ENCODE results near the gene TSSK2. TPM values are rescaled to one million over a fixed set of nuclear protein-coding genes. Genes with fewer than 3 reads are reported as not detected.

TSSK2 gene
- polyA plus RNA-seq, 1 donor from 2014 or later = not detected

- H2AFZ ChIP-seq (ENCODE audit: low read depth, low read length) = no peak overlapping the region
- H3K9me3 ChIP-seq (ENCODE audit: low read length) = no peaks in the 10 kb centered on the region
- no peaks in the 10 kb centered on the region for H3K27me3 ChIP-seq (ENCODE audit: insufficient read depth, low read depth, low read length)
- no peaks in the 10 kb centered on the region for H3K9me2 ChIP-seq (ENCODE audit: insufficient read depth, low read length)
- H3K27ac ChIP-seq (ENCODE audit: low read length) = no peak overlapping the region
- no peaks in the 10 kb centered on the region for H4K20me1 ChIP-seq (ENCODE audit: insufficient read depth)
- H3K4me2 ChIP-seq (ENCODE audit: low read length) = no peak overlapping the region
- no peaks in the 10 kb centered on the region for H3F3A ChIP-seq (ENCODE audit: insufficient read depth, low read length, poor library complexity, severe bottlenecking)
- H3K79me2 ChIP-seq (replicated peaks; ENCODE audit: insufficient read depth, low read length) = peaks cover 68% of the 10 kb centered on the region
- no peak for TF ChIP-seq TAF1 (IDR thresholded peaks at IDR 0.05; ENCODE audit: low read depth)
- no peak for TF ChIP-seq RAD21 (conservative IDR thresholded peaks at IDR 0.05)
- TF ChIP-seq EZH2 (IDR thresholded peaks at IDR 0.05; ENCODE audit: borderline replicate concordance, insufficient read depth, low read length, poor library complexity, severe bottlenecking) = no peak
- no peak for TF ChIP-seq REST (IDR thresholded peaks at IDR 0.05; ENCODE audit: borderline replicate concordance)
- no peak for TF ChIP-seq CTCF (IDR thresholded peaks at IDR 0.05; ENCODE audit: poor library complexity, severe bottlenecking)
- no peak for TF ChIP-seq EP300 (conservative IDR thresholded peaks at IDR 0.05; ENCODE audit: poor library complexity, severe bottlenecking)
- TF ChIP-seq SMC3 (conservative IDR thresholded peaks at IDR 0.05; ENCODE audit: poor library complexity) = no peak
- no peak for TF ChIP-seq POLR2AphosphoS5 (IDR thresholded peaks at IDR 0.05)
- TF ChIP-seq MXI1 (conservative IDR thresholded peaks at IDR 0.05; ENCODE audit: poor library complexity, severe bottlenecking) = no peak
- no peaks in the 10 kb centered on the region for H3K36me3 ChIP-seq (ENCODE audit: insufficient read depth, low read length)
- H3K9ac ChIP-seq (ENCODE audit: low read length) = no peak overlapping the region
- no peak overlapping the region for H3K4me3 ChIP-seq (ENCODE audit: low read length)
Observed at GRCh38 chr22:19109198-19110063, 21.7 kb upstream of the TSSK2 start.

GRCh38 chr22:19110064-19110458 lies 21.0 kb upstream of the TSSK2 start:
- Histone ChIP-seq H3K4me3 (ENCODE audit: low read length) (no peak overlapping the region), H4K20me1 (ENCODE audit: insufficient read depth) (no peaks in the 10 kb centered on the region)

More at GRCh38 chr22:19110064-19110458, 21.0 kb upstream of the TSSK2 start:
- H2AFZ ChIP-seq (ENCODE audit: low read depth, low read length) = no peak overlapping the region
- no peak overlapping the region for H3K27ac ChIP-seq (ENCODE audit: low read length)
- no peak overlapping the region for H3K4me2 ChIP-seq (ENCODE audit: low read length)
- no peak overlapping the region for H3K9ac ChIP-seq (ENCODE audit: low read length)
- H3K79me2 ChIP-seq (replicated peaks; ENCODE audit: insufficient read depth, low read length) = peaks cover 74% of the 10 kb centered on the region
- H3K9me2 ChIP-seq (ENCODE audit: insufficient read depth, low read length) = no peaks in the 10 kb centered on the region
- no peaks in the 10 kb centered on the region for H3K36me3 ChIP-seq (ENCODE audit: insufficient read depth, low read length)
- H3K27me3 ChIP-seq (ENCODE audit: insufficient read depth, low read depth, low read length) = no peaks in the 10 kb centered on the region
- no peaks in the 10 kb centered on the region for H3F3A ChIP-seq (ENCODE audit: insufficient read depth, low read length, poor library complexity, severe bottlenecking)
- H3K9me3 ChIP-seq (ENCODE audit: low read length) = no peaks in the 10 kb centered on the region
- TF ChIP-seq RAD21 (conservative IDR thresholded peaks at IDR 0.05) = no peak
- no peak for TF ChIP-seq TAF1 (IDR thresholded peaks at IDR 0.05; ENCODE audit: low read depth)
- TF ChIP-seq REST (IDR thresholded peaks at IDR 0.05; ENCODE audit: borderline replicate concordance) = no peak
- no peak for TF ChIP-seq EZH2 (IDR thresholded peaks at IDR 0.05; ENCODE audit: borderline replicate concordance, insufficient read depth, low read length, poor library complexity, severe bottlenecking)
- TF ChIP-seq EP300 (conservative IDR thresholded peaks at IDR 0.05; ENCODE audit: poor library complexity, severe bottlenecking) = no peak
- no peak for TF ChIP-seq SMC3 (conservative IDR thresholded peaks at IDR 0.05; ENCODE audit: poor library complexity)
- TF ChIP-seq MXI1 (conservative IDR thresholded peaks at IDR 0.05; ENCODE audit: poor library complexity, severe bottlenecking) = no peak
- no peak for TF ChIP-seq CTCF (IDR thresholded peaks at IDR 0.05; ENCODE audit: poor library complexity, severe bottlenecking)

All from neural cell (in vitro differentiated cells).